Ishikawa (cell line): ENCODE measurements around the gene TMEM88.
A peak's percentile ranks its signal among the peaks of the same experiment; 100 is the strongest.

Experiments
- CEBPB ChIP-seq: IDR thresholded peaks from 2 replicates; pipeline ENCODE4 v1.6.1; 2012
- CREB1 ChIP-seq: IDR thresholded peaks from 2 replicates; pipeline ENCODE4 v1.6.1; 2012; ENCODE audit warnings: low read depth
- EGR1 ChIP-seq: IDR thresholded peaks from 2 replicates; pipeline ENCODE4 v1.6.1; 2012
- EP300 ChIP-seq: IDR thresholded peaks from 2 replicates; pipeline ENCODE4 v1.6.1; 2012; ENCODE audit warnings: borderline replicate concordance
- FOXM1 ChIP-seq: IDR thresholded peaks from 2 replicates; pipeline ENCODE4 v1.6.1; 2012; ENCODE audit warnings: low read depth, borderline replicate concordance
- NFIC ChIP-seq: IDR thresholded peaks from 2 replicates; pipeline ENCODE4 v1.6.1; 2012
- RAD21 ChIP-seq: IDR thresholded peaks from 2 replicates; pipeline ENCODE4 v1.6.1; 2012; ENCODE audit warnings: low read depth
- TAF1 ChIP-seq: IDR thresholded peaks from 2 replicates; pipeline ENCODE4 v1.6.1; 2012; ENCODE audit warnings: low read depth, mild to moderate bottlenecking
- TCF12 ChIP-seq: IDR thresholded peaks from 2 replicates; pipeline ENCODE4 v1.6.1; 2012; ENCODE audit warnings: low read depth
- TEAD4 ChIP-seq: IDR thresholded peaks from 2 replicates; pipeline ENCODE4 v1.6.1; 2012
- YY1 ChIP-seq: IDR thresholded peaks from 2 replicates; pipeline ENCODE4 v1.6.1; 2012; ENCODE audit warnings: low read depth
- ZBTB7A ChIP-seq: IDR thresholded peaks from 2 replicates; pipeline ENCODE4 v1.6.1; 2012; ENCODE audit warnings: low read depth
- TF ChIP-seq, protein P1 (sequence below): IDR thresholded peaks from 2 replicates; pipeline ENCODE4 v1.6.1; 2012
- TF ChIP-seq, protein P2 (sequence below): IDR thresholded peaks from 2 replicates; pipeline ENCODE4 v1.6.1; 2012
- TF ChIP-seq, protein P3 (sequence below): IDR thresholded peaks from 2 replicates; pipeline ENCODE4 v1.6.1; 2012; ENCODE audit warnings: low read depth, mild to moderate bottlenecking

The TMEM88 gene

DNA sequence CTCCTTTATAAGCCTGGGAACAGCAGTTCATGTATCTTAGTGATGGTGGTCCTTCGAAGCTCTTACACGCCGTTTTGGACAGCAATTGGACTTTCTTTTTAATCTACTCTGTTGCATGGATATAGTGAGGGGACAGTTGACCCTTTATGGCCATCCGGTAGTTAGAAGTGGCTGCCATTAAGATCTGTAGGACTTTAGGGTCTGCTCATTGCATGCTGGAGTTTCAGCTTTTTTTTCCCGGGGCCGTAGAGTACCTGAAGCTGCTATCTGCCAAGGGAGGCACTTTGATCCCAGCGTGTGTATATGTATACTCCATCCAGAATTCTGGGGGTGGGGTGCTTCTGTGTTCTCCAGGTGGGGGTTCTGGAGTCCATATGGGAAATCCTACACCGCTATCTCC lies 4.2 kb downstream of the TMEM88 start:
- TF ChIP-seq TCF12 = no peak
- no peak for TF ChIP-seq FOXM1
- TF ChIP-seq, protein P1, sequence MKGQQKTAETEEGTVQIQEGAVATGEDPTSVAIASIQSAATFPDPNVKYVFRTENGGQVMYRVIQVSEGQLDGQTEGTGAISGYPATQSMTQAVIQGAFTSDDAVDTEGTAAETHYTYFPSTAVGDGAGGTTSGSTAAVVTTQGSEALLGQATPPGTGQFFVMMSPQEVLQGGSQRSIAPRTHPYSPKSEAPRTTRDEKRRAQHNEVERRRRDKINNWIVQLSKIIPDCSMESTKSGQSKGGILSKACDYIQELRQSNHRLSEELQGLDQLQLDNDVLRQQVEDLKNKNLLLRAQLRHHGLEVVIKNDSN = no peak
- TF ChIP-seq EP300 = no peak
- no peak for TF ChIP-seq CREB1
- no peak for TF ChIP-seq TEAD4
- no peak for TF ChIP-seq YY1
- TF ChIP-seq, protein P2, sequence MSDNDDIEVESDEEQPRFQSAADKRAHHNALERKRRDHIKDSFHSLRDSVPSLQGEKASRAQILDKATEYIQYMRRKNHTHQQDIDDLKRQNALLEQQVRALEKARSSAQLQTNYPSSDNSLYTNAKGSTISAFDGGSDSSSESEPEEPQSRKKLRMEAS = no peak
- TF ChIP-seq CEBPB = no peak
- no peak for TF ChIP-seq ZBTB7A
- TF ChIP-seq NFIC = no peak
- TF ChIP-seq, protein P3, sequence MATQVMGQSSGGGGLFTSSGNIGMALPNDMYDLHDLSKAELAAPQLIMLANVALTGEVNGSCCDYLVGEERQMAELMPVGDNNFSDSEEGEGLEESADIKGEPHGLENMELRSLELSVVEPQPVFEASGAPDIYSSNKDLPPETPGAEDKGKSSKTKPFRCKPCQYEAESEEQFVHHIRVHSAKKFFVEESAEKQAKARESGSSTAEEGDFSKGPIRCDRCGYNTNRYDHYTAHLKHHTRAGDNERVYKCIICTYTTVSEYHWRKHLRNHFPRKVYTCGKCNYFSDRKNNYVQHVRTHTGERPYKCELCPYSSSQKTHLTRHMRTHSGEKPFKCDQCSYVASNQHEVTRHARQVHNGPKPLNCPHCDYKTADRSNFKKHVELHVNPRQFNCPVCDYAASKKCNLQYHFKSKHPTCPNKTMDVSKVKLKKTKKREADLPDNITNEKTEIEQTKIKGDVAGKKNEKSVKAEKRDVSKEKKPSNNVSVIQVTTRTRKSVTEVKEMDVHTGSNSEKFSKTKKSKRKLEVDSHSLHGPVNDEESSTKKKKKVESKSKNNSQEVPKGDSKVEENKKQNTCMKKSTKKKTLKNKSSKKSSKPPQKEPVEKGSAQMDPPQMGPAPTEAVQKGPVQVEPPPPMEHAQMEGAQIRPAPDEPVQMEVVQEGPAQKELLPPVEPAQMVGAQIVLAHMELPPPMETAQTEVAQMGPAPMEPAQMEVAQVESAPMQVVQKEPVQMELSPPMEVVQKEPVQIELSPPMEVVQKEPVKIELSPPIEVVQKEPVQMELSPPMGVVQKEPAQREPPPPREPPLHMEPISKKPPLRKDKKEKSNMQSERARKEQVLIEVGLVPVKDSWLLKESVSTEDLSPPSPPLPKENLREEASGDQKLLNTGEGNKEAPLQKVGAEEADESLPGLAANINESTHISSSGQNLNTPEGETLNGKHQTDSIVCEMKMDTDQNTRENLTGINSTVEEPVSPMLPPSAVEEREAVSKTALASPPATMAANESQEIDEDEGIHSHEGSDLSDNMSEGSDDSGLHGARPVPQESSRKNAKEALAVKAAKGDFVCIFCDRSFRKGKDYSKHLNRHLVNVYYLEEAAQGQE = no peak
- TF ChIP-seq EGR1 = no peak
- no peak for TF ChIP-seq TAF1
- no peak for TF ChIP-seq RAD21

DNA sequence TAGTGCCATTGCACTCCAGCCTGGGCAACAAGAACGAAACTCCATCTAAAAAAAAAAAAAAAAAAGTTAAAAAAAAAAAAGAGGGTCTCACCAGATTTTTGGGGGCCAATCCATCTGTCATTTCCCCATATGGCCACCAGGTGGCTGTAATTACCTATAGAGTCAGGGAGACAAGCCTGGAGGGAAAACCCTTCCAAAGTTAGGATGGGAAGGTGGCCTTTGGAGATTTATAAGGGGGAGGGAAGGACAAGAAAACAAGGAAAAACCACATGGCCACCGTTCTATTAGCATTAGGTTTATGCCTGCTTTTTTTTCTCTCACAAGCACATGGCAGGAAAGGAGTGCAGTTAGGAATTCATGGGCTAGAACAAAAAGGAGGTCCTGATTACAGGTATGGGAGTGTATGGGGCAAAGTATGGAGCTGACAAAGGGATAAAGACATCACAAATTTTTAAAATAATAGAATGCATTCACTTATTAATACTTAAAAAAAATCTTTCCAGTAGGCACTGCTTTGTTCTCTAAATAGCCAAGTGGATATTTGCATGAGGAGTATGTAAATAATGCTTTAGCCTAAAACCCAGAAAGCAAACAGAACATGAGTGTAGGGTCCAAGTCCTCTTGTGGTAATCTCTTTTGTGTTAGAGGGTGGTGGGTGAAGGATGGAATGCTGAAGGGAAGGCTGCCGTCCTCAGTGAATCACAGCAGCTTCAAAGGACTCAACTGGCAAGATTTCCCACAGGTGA lies 8.0 kb downstream of the TMEM88 start:
- TF ChIP-seq ZBTB7A = no peak
- peak; percentile 81 for TF ChIP-seq RAD21
- TF ChIP-seq YY1 = no peak
- TF ChIP-seq, protein P1 = no peak
- TF ChIP-seq EP300 = no peak
- no peak for TF ChIP-seq CEBPB
- no peak for TF ChIP-seq TCF12
- TF ChIP-seq NFIC = no peak

DNA sequence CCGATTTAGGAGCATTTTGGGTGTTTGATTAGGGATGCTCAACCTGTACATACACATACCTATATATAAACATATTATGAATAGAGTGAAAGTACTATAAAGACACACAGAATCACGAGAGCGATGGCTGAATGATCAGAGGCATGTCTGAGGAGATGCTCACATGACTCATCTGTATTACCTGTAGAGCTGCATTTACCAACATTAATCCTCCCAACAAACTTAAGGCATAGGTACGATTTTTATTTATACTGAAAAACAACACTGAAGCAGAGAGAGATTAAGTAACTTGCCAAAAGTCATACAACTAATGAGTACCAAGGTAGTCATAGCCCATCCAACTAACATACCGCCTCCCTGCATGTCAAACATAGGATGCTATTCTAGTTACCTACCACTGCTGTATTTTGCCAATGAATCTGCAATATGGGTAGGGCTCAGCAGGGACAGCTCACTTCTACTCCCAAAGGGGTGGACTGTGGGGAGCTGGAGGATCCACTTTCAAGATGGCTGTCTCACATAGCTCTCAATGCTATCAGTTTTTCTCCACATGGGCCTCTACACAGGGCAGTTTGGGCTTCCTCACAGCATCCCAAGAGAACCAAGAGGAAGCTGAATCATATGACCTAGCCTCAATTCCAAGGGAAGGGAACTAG lies 10.3 kb downstream of the TMEM88 start:
- no peak for TF ChIP-seq EP300
- TF ChIP-seq CEBPB = no peak
- TF ChIP-seq CREB1 = no peak
- TF ChIP-seq FOXM1 = no peak
- TF ChIP-seq, protein P1 = no peak
- no peak for TF ChIP-seq TCF12
- TF ChIP-seq NFIC = no peak
- TF ChIP-seq YY1 = no peak
- TF ChIP-seq TEAD4 = no peak
- no peak for TF ChIP-seq ZBTB7A
- no peak for TF ChIP-seq EGR1
- no peak for TF ChIP-seq RAD21
- TF ChIP-seq, protein P3 = no peak

DNA sequence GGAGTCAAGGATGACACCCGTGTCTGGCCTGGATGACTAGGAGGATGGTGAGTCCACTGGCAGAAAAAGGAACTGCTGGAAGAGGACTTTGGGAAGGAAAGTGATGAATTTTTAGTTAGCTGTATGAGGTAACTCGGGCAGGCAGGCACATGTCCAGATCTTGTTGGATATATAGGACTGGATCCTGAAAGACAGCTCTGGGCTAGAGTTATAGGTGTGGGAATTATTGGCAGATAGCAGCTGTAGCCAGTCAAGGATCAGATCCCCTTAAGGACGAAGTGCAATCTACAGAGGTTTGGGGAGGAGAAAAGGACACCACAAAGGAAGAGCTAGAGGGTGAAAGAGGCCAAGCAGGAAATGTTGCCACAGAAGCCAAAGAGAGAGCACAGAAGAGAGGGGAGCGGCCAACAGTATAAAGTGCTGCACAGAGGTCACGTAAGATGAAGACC lies 13.0 kb downstream of the TMEM88 start:
- TF ChIP-seq, protein P1 = no peak
- TF ChIP-seq, protein P2 = no peak
- TF ChIP-seq RAD21 = no peak
- no peak for TF ChIP-seq EP300
- no peak for TF ChIP-seq FOXM1
- TF ChIP-seq TCF12 = no peak
- TF ChIP-seq CEBPB = no peak
- no peak for TF ChIP-seq EGR1
- TF ChIP-seq YY1 = no peak
- TF ChIP-seq, protein P3 = no peak
- no peak for TF ChIP-seq TEAD4
- no peak for TF ChIP-seq ZBTB7A
- TF ChIP-seq NFIC = no peak
